LNCaP clone FGC (cell line): ENCODE measurements around the gene DEF6.

Experiments used
- DNase-seq: peaks from one replicate; pipeline ENCODE4 v3.0.0-alpha.2; 2011; ENCODE audit warnings: low read depth
- H3K4me3 ChIP-seq: 2 replicates; pipeline ENCODE4 v1.5.1; 2011; ENCODE audit warnings: mild to moderate bottlenecking, low read depth, low read length, control low read depth
- TF ChIP-seq, protein P1 (sequence below): IDR thresholded peaks from 2 replicates; pipeline ENCODE4 v1.5.1; 2012; ENCODE audit warnings: mild to moderate bottlenecking; ENCODE audit not compliant: control insufficient read depth, insufficient read depth; ENCODE audit errors: extremely low read depth

DEF6 gene

DNA sequence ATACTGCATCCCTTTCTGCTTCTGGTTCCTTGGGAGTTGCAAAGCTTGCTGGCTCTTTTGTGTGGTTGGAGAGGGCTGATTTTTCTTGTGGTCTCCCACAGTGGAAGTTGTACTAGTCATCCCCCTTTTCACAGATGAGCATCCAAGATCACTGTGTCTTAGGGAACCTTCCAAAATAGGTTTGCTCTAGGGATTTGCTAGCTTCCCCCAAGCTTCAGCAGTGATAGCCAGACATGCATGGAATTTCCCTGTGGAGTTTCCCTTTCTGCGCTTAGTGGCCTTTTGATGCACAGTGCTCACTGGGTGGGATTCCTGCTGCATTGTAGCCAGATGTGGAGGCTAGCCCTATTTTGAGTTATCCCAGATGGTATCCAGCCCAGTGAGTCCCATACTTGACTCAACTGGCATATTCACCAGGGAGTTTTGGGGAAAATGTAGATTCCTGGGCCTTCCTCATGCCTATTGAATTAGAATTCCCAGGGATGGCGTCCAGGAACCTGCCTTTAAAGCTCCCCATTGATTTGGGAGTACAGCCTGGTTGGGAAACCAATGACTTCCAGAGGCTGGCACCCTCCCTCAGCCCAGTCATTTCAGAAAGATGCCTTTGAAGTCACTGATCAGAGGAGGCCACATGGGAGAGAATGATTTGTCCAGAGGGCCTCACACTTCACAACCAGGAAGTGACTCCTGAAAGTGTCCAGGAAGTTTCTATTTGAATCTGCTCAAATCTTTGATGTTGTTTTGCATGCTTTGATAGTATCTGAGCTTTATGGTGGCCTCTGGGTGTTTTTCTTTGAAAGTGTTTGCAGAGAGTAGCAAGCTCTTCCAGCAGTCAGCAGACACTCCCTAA is 70.6 kb downstream of the DEF6 start:
- no peak overlapping the region for H3K4me3 ChIP-seq
- peak; percentile 75 for DNase-seq
- TF ChIP-seq, protein P1, sequence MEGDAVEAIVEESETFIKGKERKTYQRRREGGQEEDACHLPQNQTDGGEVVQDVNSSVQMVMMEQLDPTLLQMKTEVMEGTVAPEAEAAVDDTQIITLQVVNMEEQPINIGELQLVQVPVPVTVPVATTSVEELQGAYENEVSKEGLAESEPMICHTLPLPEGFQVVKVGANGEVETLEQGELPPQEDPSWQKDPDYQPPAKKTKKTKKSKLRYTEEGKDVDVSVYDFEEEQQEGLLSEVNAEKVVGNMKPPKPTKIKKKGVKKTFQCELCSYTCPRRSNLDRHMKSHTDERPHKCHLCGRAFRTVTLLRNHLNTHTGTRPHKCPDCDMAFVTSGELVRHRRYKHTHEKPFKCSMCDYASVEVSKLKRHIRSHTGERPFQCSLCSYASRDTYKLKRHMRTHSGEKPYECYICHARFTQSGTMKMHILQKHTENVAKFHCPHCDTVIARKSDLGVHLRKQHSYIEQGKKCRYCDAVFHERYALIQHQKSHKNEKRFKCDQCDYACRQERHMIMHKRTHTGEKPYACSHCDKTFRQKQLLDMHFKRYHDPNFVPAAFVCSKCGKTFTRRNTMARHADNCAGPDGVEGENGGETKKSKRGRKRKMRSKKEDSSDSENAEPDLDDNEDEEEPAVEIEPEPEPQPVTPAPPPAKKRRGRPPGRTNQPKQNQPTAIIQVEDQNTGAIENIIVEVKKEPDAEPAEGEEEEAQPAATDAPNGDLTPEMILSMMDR = no peak

DNA sequence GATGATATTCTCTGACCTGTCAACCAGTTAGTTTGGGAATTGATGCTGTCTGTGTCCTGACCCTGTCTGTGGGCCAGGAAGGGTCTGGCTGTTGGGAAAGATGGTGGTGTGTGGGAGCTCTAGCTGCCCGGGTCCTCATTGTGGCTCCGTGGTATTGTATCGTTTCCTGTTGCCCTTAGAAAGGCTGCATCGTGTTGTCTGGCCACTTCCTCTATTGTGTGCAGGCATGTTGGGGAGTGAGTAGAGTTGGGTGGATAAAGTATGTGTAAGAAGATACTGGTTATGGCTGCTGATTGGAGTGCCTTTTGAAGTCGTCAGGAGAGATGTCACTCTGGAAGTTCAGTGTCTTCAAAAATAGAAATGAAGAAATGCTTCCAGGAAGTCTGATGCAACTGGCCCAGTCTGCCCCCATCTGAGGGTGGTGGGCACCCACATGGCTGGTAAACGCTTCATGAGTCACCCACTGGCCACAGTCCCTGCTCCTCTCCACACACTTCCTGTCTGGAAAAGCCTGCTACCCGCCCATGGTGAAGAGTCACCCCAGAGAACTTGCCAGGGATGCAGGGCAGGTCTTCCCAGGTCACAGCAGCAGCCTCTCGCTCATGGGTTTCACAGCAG is 72.6 kb downstream of the DEF6 start:
- TF ChIP-seq, protein P1 = no peak
- H3K4me3 ChIP-seq = no peak overlapping the region
- no peak for DNase-seq

DNA sequence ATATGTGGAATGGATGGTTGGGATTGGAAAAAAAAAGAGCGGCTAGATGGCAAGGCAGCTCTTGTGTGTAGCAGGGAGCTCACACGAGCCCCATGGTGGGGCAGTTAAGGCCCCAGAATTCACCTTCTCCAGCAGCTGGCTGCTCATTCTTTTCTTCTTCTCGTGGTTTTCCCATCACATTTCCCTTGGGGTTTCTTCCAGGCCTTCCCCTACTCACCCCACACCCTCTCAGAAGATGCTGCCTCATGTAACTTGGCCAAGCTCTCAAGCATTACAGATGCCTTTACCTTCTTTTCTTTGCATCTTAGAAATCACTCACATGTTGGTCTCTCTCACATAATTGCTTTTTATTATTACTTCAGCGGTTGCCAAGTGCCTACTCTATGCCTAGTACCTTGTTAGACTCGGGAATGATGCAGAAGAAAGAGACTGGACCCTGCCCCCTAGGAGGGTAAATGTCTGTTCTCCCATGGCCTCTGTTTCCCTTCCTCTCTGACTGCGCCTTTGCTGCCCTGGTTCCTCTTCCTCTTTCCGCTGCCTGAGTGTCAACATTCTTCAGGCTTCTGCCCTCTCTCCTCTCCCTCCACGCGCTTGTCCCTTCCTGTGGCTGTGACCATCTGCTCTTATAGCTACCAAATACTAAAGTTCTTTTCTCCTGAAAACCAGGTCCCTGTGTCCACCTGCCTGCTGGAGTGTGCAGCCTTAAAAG is 73.3 kb downstream of the DEF6 start:
- TF ChIP-seq, protein P1 = no peak
- no peak for DNase-seq
- no peak overlapping the region for H3K4me3 ChIP-seq
